Measurements from ENCODE around the gene LMOD3. TPM values are rescaled to one million over a fixed set of nuclear protein-coding genes. Genes with fewer than 3 reads are reported as not detected.

The LMOD3 gene
- total and polyA plus RNA-seq, 2 of the 8 experiments (the other 6 are each of a cell fraction or from before 2014, with no cell fraction given), result not detected

DNA sequence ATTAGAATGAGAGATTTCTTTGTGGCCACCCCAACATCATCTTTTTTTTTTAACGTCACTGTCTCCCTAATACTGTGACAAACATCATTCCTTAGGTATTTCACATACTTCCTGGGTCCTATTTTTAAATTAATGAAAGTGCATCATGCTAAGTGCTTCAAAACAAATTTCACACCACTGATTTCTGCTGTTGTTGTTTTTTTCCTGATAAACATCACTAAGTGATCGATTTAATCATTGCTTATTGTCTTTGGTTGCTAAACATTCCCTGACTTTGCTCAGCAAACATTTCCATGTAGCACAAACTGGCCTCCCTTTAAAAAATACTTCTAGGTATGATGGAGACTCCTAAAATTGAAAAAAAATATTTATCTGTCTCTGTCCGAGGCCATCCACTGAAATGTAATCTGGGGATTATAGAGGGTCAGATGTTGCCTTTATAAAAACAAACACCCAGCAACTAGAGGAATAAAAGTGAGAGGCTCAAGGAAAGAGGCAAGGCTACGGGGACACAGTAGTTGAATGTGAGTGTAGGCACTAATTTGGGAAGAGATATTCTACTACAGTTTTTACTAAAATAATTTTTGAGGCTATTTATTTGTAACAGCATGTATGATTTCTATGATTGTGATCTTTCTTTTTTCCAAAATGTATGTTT is 20.5 kb upstream of the LMOD3 start:
- Histone ChIP-seq H4K91ac (replicated peaks; ENCODE audit: insufficient read length, low read length) (no peak overlapping the region), H3K4me2 (ENCODE audit: insufficient read depth in 1 of 2, low read depth in 2 of 2, low read length in 2 of 2) (no peak overlapping the region), H3K56ac (replicated peaks; ENCODE audit: insufficient read length, low read depth, low read length) (no peak overlapping the region), H4K5ac (ENCODE audit: insufficient read length, low read depth, low read length) (no peak overlapping the region), H3K23me2 (ENCODE audit: low read depth, low read length) (no peaks in the 10 kb centered on the region), H2AFZ (ENCODE audit: low read length) (no peak overlapping the region), H3K79me1 (ENCODE audit: low read depth, low read length) (no peaks in the 10 kb centered on the region), H3K4me1 (replicated peaks in 1 of 4; ENCODE audit: control insufficient read depth in 3 of 4, insufficient read depth in 4 of 4, low read length in 3 of 4) (peaks cover 0 to 6% (median 4%) of the 10 kb centered on the region in 4 experiments; a peak in 5 of 7 replicates), H3K4me3 (ENCODE audit: extremely low read depth in 1 of 4, insufficient read depth in 2 of 4, low read depth in 3 of 4, low read length in 4 of 4) (no peak overlapping the region), H3K18ac (ENCODE audit: extremely low read depth, low read length) (no peak overlapping the region), H3K27ac (ENCODE audit: low read depth, low read length) (no peak overlapping the region), H3K14ac (ENCODE audit: insufficient read length) (no peak overlapping the region), H3K36me3 (ENCODE audit: control insufficient read depth in 2 of 4, insufficient read depth in 4 of 4, low read length in 3 of 4) (no peaks in the 10 kb centered on the region), H2BK20ac (ENCODE audit: low read length) (no peak overlapping the region), H3K4ac (replicated peaks; ENCODE audit: insufficient read length, low read depth, low read length) (no peak overlapping the region), H4K8ac (ENCODE audit: extremely low read depth, insufficient read depth, low read length) (no peak overlapping the region), H2BK15ac (ENCODE audit: low read length) (no peak overlapping the region), H2BK12ac (ENCODE audit: low read depth, low read length) (no peak overlapping the region), H3K9ac (replicated peaks in 1 of 4; ENCODE audit: extremely low read depth in 1 of 4, low read depth in 3 of 4, low read length in 3 of 4) (no peak overlapping the region), H3K79me2 (ENCODE audit: control insufficient read depth in 1 of 2, insufficient read depth in 2 of 2, low read length in 2 of 2) (no peaks in the 10 kb centered on the region), H3K9me3 (ENCODE audit: insufficient read depth in 2 of 2, low read depth in 1 of 2, low read length in 1 of 2) (no peaks in the 10 kb centered on the region), H3K23ac (ENCODE audit: insufficient read length) (no peak overlapping the region), H2AK5ac (ENCODE audit: low read depth, low read length) (no peak overlapping the region), H3K27me3 (replicated peaks in 1 of 4; ENCODE audit: control insufficient read depth in 3 of 4, extremely low read depth in 1 of 4, insufficient read depth in 3 of 4, low read length in 3 of 4) (peaks cover 0 to 7% (median 4%) of the 10 kb centered on the region in 4 experiments; a peak in 3 of 7 replicates), H4K20me1 (replicated peaks in 1 of 2; ENCODE audit: control insufficient read depth in 1 of 2, insufficient read depth in 2 of 2, low read length in 2 of 2) (no peaks in the 10 kb centered on the region), H2BK5ac (ENCODE audit: low read depth, low read length) (no peak overlapping the region), H2BK120ac (replicated peaks; ENCODE audit: low read depth, low read length) (no peak overlapping the region)
- 83% methylated on average over 4 of the region's 4 CpGs; no CpG with 5 or more reads in 1 of the 2 experiments for WGBS, 2 experiments (ENCODE audit: extremely low coverage in 1 of 2, insufficient coverage in 1 of 2, insufficient read length in 1 of 2, insufficient replicate concordance in 2 of 2, low coverage in 1 of 2, low lambda C conversion rate in 2 of 2, missing lambda C conversion rate in 1 of 2)
- TF ChIP-seq SP2 (IDR thresholded peaks at IDR 0.05; ENCODE audit: low read length) (no peak), ASH2L (IDR thresholded peaks at IDR 0.05; ENCODE audit: low read length) (no peak), BCL11A (IDR thresholded peaks at IDR 0.05; ENCODE audit: low read depth in 2 of 2, low read length in 2 of 2) (no peak), JUND (IDR thresholded peaks at IDR 0.05; ENCODE audit: low read length) (no peak), NANOG (IDR thresholded peaks at IDR 0.05; ENCODE audit: insufficient read depth, low read depth, low read length, poor library complexity, severe bottlenecking) (no peak), SP1 (IDR thresholded peaks at IDR 0.05; ENCODE audit: low read depth, low read length) (no peak), FOSL1 (IDR thresholded peaks at IDR 0.05; ENCODE audit: insufficient read depth, low read depth, low read length) (no peak), JUN (IDR thresholded peaks at IDR 0.05; ENCODE audit: low read depth, low read length) (no peak)
- no peak for DNase-seq (ENCODE audit: low read depth in 1 of 2, low spot score in 2 of 2)
- FAIRE-seq, result no peak
- CTCF ChIA-PET (ENCODE audit: partially characterized antibody), result no interaction called here
- POLR2A ChIA-PET (ENCODE audit: partially characterized antibody), result interaction anchor here (1.0 kb wide), 1 partner anchor 11 kb away, joined by 3 read pairs; no protein-coding TSS in a partner anchor

All from H1 (cell line).